Thyroid gland (tissue), 4 donors: ENCODE results near the gene VHLL. TPM values are rescaled to one million over a fixed set of nuclear protein-coding genes. Genes with fewer than 3 reads are reported as not detected.
"Not testable (repeated sequence)": the region's sequence is repeated elsewhere in the genome, so short reads cannot be mapped to it uniquely, and the experiment has no call there.

Source experiments
- DNase-seq, 2 donors: peaks; one replicate each; pipeline ENCODE4 v3.0.0-alpha.2; 2019
- H3K27ac ChIP-seq, 3 donors: fragments of 200-600 bp; sonication (generic); 1 replicate in 2 of 3; 2 replicates in 1 of 3; pipeline ENCODE4 v1.5.1; 2016 to 2019; ENCODE audit warnings: mild to moderate bottlenecking in 1 of 3, moderate library complexity in 1 of 3
- H3K27me3 ChIP-seq: fragments of 200-600 bp; sonication (generic); one replicate; pipeline ENCODE4 v1.5.1; 2019
- H3K36me3 ChIP-seq, 2 donors: fragments of 200-600 bp; sonication (generic); one replicate each; pipeline ENCODE4 v1.5.1; 2016 to 2019
- H3K4me1 ChIP-seq, 2 donors: fragments of 200-600 bp; sonication (generic); one replicate each; pipeline ENCODE4 v1.5.1; 2017 to 2019
- H3K4me3 ChIP-seq, 3 donors: fragments of 200-600 bp; sonication (generic); replicated peaks in 1 of 3; 1 replicate in 2 of 3; 2 replicates in 1 of 3; pipeline ENCODE4 v1.5.1; 2016; ENCODE audit warnings: mild to moderate bottlenecking in 1 of 3
- H3K9me3 ChIP-seq: fragments of 200-600 bp; sonication (generic); one replicate; pipeline ENCODE4 v1.5.1; 2017
- POLR2A ChIP-seq, 2 donors: fragments of 450-650 bp; IDR thresholded peaks; one replicate each; pipeline ENCODE4 v1.6.1; 2017; ENCODE audit warnings: antibody characterized with exemption in 2 of 2, mild to moderate bottlenecking in 2 of 2, moderate library complexity in 1 of 2
- WGBS, 2 donors: methylation state at CpG; one replicate each; pipeline ENCODE4 v1.1.5; 2017; 5-methylcytosine and 5-hydroxymethylcytosine counted together
- intact Hi-C: fragments of 100-400 bp; cut with DNase I; formaldehyde crosslinking; loops from one replicate; pipeline ENCODE4 v1.15.1; 2023
- total RNA-seq, 4 donors: library from RNA; depleted of rRNA; stranded (reverse); fragments of >200 nt; gene quantifications; one replicate each; pipeline ENCODE4 v1.2.3, GENCODE V29; 2016
- TF ChIP-seq, protein P1 (sequence below), 6 experiments: fragments of 200-600 bp in 3 of 6; fragments of 450-650 bp in 3 of 6; sonication (generic) in 3 of 6; IDR thresholded peaks; one replicate each; pipeline ENCODE4 v1.5.1; 2016 to 2019; ENCODE audit warnings: antibody characterized with exemption in 6 of 6, mild to moderate bottlenecking in 2 of 6, inconsistent platforms in 1 of 6, moderate library complexity in 1 of 6

VHLL gene
- total RNA-seq, 4 donors from 2014 or later, result not detected

- no peaks in the 10 kb centered on the region for H3K9me3 ChIP-seq
- H3K27me3 ChIP-seq, result no peaks in the 10 kb centered on the region
- DNase-seq, result no peak
- H3K4me1 ChIP-seq, result peaks cover 10 to 13% of the 10 kb centered on the region in 2 donors
- no peak overlapping the region for H3K4me3 ChIP-seq
- H3K36me3 ChIP-seq, result peaks cover 23 to 35% of the 10 kb centered on the region in 2 donors
- intact Hi-C loops, result no loop called here
- TF ChIP-seq POLR2A (IDR thresholded peaks at IDR 0.05), result no peak
- TF ChIP-seq, protein P1, sequence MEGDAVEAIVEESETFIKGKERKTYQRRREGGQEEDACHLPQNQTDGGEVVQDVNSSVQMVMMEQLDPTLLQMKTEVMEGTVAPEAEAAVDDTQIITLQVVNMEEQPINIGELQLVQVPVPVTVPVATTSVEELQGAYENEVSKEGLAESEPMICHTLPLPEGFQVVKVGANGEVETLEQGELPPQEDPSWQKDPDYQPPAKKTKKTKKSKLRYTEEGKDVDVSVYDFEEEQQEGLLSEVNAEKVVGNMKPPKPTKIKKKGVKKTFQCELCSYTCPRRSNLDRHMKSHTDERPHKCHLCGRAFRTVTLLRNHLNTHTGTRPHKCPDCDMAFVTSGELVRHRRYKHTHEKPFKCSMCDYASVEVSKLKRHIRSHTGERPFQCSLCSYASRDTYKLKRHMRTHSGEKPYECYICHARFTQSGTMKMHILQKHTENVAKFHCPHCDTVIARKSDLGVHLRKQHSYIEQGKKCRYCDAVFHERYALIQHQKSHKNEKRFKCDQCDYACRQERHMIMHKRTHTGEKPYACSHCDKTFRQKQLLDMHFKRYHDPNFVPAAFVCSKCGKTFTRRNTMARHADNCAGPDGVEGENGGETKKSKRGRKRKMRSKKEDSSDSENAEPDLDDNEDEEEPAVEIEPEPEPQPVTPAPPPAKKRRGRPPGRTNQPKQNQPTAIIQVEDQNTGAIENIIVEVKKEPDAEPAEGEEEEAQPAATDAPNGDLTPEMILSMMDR (IDR thresholded peaks at IDR 0.05), result no peak
- no peak overlapping the region for H3K27ac ChIP-seq
- WGBS, 2 donors, result 81 to 92% methylated on average over 4 of the region's 4 CpGs
Measured at GRCh38 chr1:156336242-156336641, 37.1 kb upstream of the VHLL start.

- DNase-seq, H3K9me3 ChIP-seq, H3K4me1 ChIP-seq, H3K27me3 ChIP-seq, intact Hi-C loops, H3K27ac ChIP-seq, H3K4me3 ChIP-seq: not testable (repeated sequence)
- peaks cover 51 to 63% of the 10 kb centered on the region in 2 donors for H3K36me3 ChIP-seq
- WGBS, 2 donors, result 95 to 97% methylated on average over 9 of the region's 9 CpGs
Measured at GRCh38 chr1:156323179-156323578, 24.1 kb upstream of the VHLL start.

- intact Hi-C loops, result no loop called here
- Histone ChIP-seq H3K27me3 (no peaks in the 10 kb centered on the region), H3K9me3 (no peaks in the 10 kb centered on the region), H3K4me3 (no peak overlapping the region), H3K27ac (no peak overlapping the region), H3K4me1 (no peaks in the 10 kb centered on the region), H3K36me3 (peaks cover 78 to 89% of the 10 kb centered on the region in 2 donors)
- WGBS, 2 donors, result 87 to 92% methylated on average over 3 of the region's 3 CpGs
- no peak for DNase-seq
- no peak for TF ChIP-seq POLR2A (IDR thresholded peaks at IDR 0.05)
- TF ChIP-seq, protein P1 (IDR thresholded peaks at IDR 0.05), result no peak
Measured at GRCh38 chr1:156320560-156320959, 21.5 kb upstream of the VHLL start.

GRCh38 chr1:156319664-156320063, 20.6 kb upstream of the VHLL start:
- TF ChIP-seq, protein P1 (IDR thresholded peaks at IDR 0.05), result peak in 4 of 6 experiments; percentile 14 to 47 (median 38)
- no peak for TF ChIP-seq POLR2A (IDR thresholded peaks at IDR 0.05)
- intact Hi-C loops, result no loop called here
- peaks cover 82 to 93% of the 10 kb centered on the region in 2 donors for H3K36me3 ChIP-seq

DNA sequence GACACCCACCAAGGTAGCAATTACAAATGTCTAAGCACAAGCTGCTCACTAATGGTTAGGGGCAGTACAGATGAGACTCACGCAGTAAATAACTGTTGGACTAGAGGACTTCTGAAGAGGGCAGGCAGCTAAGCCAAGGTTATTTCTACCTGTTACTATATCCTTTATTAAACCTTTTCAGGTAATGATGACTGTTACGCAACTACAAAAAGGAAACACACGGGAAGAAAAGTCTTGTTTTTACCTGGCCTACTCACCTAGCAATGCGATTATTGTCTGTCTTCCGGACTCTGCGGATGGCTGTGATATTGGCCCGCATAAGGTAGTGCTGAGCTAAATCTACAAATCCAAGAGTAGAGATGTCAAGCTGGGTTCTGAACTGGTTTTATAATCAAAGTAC, 17.8 kb upstream of the VHLL start:
- DNase-seq, result no peak
- no peak for TF ChIP-seq POLR2A (IDR thresholded peaks at IDR 0.05)
- TF ChIP-seq, protein P1 (IDR thresholded peaks at IDR 0.05), result no peak
- H3K9me3 ChIP-seq, result no peaks in the 10 kb centered on the region
- H3K4me3 ChIP-seq, result no peak overlapping the region
- H3K36me3 ChIP-seq, result peaks cover 74 to 88% of the 10 kb centered on the region in 2 donors
- intact Hi-C loops, result no loop called here
- no peaks in the 10 kb centered on the region for H3K27me3 ChIP-seq
- 90 to 92% methylated on average over 7 of the region's 7 CpGs for WGBS, 2 donors
- no peak overlapping the region for H3K27ac ChIP-seq
- no peaks in the 10 kb centered on the region for H3K4me1 ChIP-seq

More at GRCh38 chr1:156319664-156320063, 20.6 kb upstream of the VHLL start:
- no peaks in the 10 kb centered on the region for H3K27me3 ChIP-seq
- 60 to 75% methylated on average over 1 of the region's 1 CpG for WGBS, 2 donors
- peak in 1 of 2 donors; percentile 9 for DNase-seq
- H3K9me3 ChIP-seq, result no peaks in the 10 kb centered on the region
- H3K4me3 ChIP-seq, result no peak overlapping the region
- H3K27ac ChIP-seq, result no peak overlapping the region
- no peaks in the 10 kb centered on the region for H3K4me1 ChIP-seq

DNA sequence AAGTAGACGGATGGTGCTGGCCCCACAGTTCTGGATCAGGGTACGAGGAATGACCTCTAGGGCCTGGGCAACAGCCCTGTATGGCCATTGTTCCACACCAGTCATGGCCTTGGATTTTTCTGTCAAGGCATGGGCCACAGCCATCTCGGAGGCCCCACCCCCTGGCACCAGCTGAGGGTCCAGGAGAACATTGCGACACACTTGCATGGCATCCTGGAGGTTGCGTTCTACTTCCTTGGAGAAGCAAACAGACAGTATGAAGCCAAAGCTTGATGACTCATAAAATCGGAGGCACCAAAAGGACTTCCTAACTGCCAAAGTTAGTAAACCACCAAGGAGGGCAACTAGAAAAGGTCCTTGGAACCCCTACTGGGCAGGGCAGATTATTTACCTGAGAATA, 11.9 kb upstream of the VHLL start:
- H3K27ac ChIP-seq, result no peak overlapping the region
- H3K27me3 ChIP-seq, result no peaks in the 10 kb centered on the region
- H3K4me3 ChIP-seq, result no peak overlapping the region
- no peaks in the 10 kb centered on the region for H3K4me1 ChIP-seq
- TF ChIP-seq, protein P1 (IDR thresholded peaks at IDR 0.05), result no peak
- no peak for TF ChIP-seq POLR2A (IDR thresholded peaks at IDR 0.05)
- peaks cover 64 to 71% of the 10 kb centered on the region in 2 donors for H3K36me3 ChIP-seq
- intact Hi-C loops, result no loop called here
- DNase-seq, result no peak
- no peaks in the 10 kb centered on the region for H3K9me3 ChIP-seq
- WGBS, 2 donors, result 84 to 88% methylated on average over 6 of the region's 6 CpGs
